Mononuclear cell (primary cell): ENCODE measurements around the gene FAM53A. TPM values are rescaled to one million over a fixed set of nuclear protein-coding genes. Genes with fewer than 3 reads are reported as not detected.

Experiments used
- H3K27me3 ChIP-seq: 2 replicates; pipeline ENCODE4 v1.6.0; 2011; ENCODE audit warnings: low read length, control low read depth; ENCODE audit not compliant: insufficient read depth
- H3K4me1 ChIP-seq: 2 replicates; pipeline ENCODE4 v1.5.1; 2011; ENCODE audit warnings: mild to moderate bottlenecking, low read length, control low read depth; ENCODE audit not compliant: insufficient read depth
- H3K4me3 ChIP-seq: 2 replicates; pipeline ENCODE4 v1.5.1; 2011; ENCODE audit warnings: mild to moderate bottlenecking, low read length, moderate library complexity
- H3K9me3 ChIP-seq: 2 replicates; pipeline ENCODE4 v1.5.1; 2011; ENCODE audit warnings: low read depth, mild to moderate bottlenecking, control low read depth, low read length
- total RNA-seq: library from RNA; depleted of rRNA; stranded (reverse); fragments of >200 nt; gene quantifications from one replicate; pipeline ENCODE4 v1.2.3, GENCODE V29; 2012

The FAM53A gene
- total RNA-seq, 1 donor = 2.2 TPM

DNA sequence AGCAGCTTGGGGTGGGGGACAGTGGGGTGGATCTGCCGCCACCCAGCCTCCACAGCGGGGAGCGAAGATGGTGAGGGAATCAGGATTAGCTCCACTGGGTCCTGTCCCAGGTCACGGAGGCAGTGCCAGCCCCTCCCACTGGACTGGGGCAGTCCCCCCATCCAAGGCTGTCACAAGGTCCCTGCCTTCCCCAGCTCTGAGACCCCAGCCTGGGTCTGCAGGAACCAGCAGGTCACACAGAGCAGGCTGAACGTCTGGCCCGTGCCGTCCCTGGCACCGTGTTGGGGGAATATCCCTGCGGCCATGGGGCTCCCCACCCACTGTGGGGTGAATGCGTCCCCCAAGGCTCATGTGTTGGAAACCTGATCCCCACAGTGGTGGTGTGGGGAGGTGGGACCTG, 62.6 kb downstream of the FAM53A start:
- no peak overlapping the region for H3K4me3 ChIP-seq
- H3K4me1 ChIP-seq = no peaks in the 10 kb centered on the region
- H3K9me3 ChIP-seq = no peaks in the 10 kb centered on the region
- no peaks in the 10 kb centered on the region for H3K27me3 ChIP-seq

- H3K9me3 ChIP-seq = no peaks in the 10 kb centered on the region
- no peaks in the 10 kb centered on the region for H3K27me3 ChIP-seq
- H3K4me1 ChIP-seq = no peaks in the 10 kb centered on the region
- no peak overlapping the region for H3K4me3 ChIP-seq
These were observed 64.9 kb downstream of the FAM53A start for GRCh38 chr4:1619151-1619672.

DNA sequence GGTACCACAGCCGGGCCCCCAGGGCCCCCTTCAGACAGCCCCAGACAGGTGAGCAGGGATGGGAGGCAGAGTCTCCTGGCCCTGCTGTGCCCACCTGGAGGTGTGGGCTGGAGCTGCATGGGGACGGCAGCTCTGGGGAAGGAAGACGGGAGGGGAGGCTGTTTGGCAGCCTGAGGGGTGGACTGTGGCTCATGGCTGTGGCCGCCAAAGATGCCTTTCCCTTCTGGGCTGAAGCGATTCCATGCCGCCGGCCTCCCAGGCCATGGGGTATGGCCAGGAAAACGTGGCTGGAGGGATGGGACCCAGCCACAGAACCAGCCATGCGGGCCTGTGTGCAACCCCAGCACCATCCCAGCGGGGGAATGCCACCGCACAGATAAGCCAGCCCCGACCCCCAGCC, 65.7 kb downstream of the FAM53A start:
- no peaks in the 10 kb centered on the region for H3K9me3 ChIP-seq
- no peaks in the 10 kb centered on the region for H3K27me3 ChIP-seq

DNA sequence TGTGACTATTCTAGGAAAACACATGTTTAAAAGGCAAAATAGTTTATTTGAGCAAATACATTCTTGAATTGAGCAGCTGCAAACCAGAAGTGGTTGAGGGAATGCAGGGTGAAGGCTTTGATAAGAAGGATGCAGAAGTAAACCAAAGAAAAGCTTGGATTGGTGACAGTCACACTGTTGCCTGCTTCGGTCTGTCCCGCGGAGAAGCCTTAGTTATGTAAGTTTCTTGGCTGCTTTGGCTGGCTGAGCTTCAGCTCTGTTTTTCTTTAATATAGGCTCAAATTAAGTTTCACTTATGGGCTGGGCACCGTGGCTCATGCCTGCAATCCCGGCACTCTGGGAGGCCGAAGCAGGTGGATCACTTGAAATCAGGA, 67.6 kb downstream of the FAM53A start:
- Histone ChIP-seq H3K27me3 (no peaks in the 10 kb centered on the region), H3K4me3 (no peak overlapping the region), H3K4me1 (no peaks in the 10 kb centered on the region), H3K9me3 (no peaks in the 10 kb centered on the region)

More for the DNA sequence above, 65.7 kb downstream of the FAM53A start:
- H3K4me1 ChIP-seq = no peaks in the 10 kb centered on the region
- no peak overlapping the region for H3K4me3 ChIP-seq

GRCh38 chr4:1615786-1616556, 68.1 kb downstream of the FAM53A start:
- H3K4me1 ChIP-seq = no peaks in the 10 kb centered on the region
- no peaks in the 10 kb centered on the region for H3K27me3 ChIP-seq
- H3K4me3 ChIP-seq = no peak overlapping the region
- H3K9me3 ChIP-seq = no peaks in the 10 kb centered on the region

- Histone ChIP-seq H3K9me3 (no peaks in the 10 kb centered on the region), H3K4me1 (no peaks in the 10 kb centered on the region), H3K27me3 (no peaks in the 10 kb centered on the region), H3K4me3 (no peak overlapping the region)
These were observed 69.1 kb downstream of the FAM53A start for GRCh38 chr4:1614854-1615595.

GRCh38 chr4:1614502-1614853, 69.6 kb downstream of the FAM53A start:
- Histone ChIP-seq H3K9me3 (no peaks in the 10 kb centered on the region), H3K27me3 (no peaks in the 10 kb centered on the region), H3K4me3 (no peak overlapping the region), H3K4me1 (no peaks in the 10 kb centered on the region)

DNA sequence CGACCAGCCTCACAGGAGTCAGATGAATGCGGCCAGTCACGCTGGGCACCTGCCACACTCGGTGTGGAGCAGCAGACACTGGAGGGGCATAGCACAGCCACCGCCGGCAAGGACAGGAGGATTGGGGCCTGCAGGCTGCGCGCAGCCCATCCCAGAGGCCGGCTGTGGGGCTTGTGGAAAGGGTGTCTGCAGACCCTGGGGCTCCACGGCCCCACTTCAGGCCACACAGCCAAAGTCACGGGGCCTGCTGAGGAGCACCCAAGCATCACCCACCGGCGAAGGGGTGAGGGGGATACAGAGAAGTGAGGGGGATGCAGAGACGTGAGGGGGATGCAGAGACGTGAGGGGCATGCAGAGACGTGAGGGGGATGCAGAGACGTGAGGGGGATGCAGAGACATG, 70.1 kb downstream of the FAM53A start:
- Histone ChIP-seq H3K27me3 (no peaks in the 10 kb centered on the region), H3K4me3 (no peak overlapping the region), H3K9me3 (no peaks in the 10 kb centered on the region), H3K4me1 (no peaks in the 10 kb centered on the region)

- H3K4me1 ChIP-seq = no peaks in the 10 kb centered on the region
- H3K9me3 ChIP-seq = no peaks in the 10 kb centered on the region
- no peak overlapping the region for H3K4me3 ChIP-seq
- H3K27me3 ChIP-seq = no peaks in the 10 kb centered on the region
These were observed 71.0 kb downstream of the FAM53A start for GRCh38 chr4:1613099-1613495.

GRCh38 chr4:1612278-1613098, 71.6 kb downstream of the FAM53A start:
- Histone ChIP-seq H3K4me3 (no peak overlapping the region), H3K27me3 (no peaks in the 10 kb centered on the region)

GRCh38 chr4:1611501-1611870, 72.6 kb downstream of the FAM53A start:
- no peak overlapping the region for H3K4me3 ChIP-seq
- H3K4me1 ChIP-seq = no peaks in the 10 kb centered on the region
- no peaks in the 10 kb centered on the region for H3K9me3 ChIP-seq
- no peaks in the 10 kb centered on the region for H3K27me3 ChIP-seq

More at GRCh38 chr4:1612278-1613098, 71.6 kb downstream of the FAM53A start:
- Histone ChIP-seq H3K4me1 (no peaks in the 10 kb centered on the region), H3K9me3 (no peaks in the 10 kb centered on the region)

DNA sequence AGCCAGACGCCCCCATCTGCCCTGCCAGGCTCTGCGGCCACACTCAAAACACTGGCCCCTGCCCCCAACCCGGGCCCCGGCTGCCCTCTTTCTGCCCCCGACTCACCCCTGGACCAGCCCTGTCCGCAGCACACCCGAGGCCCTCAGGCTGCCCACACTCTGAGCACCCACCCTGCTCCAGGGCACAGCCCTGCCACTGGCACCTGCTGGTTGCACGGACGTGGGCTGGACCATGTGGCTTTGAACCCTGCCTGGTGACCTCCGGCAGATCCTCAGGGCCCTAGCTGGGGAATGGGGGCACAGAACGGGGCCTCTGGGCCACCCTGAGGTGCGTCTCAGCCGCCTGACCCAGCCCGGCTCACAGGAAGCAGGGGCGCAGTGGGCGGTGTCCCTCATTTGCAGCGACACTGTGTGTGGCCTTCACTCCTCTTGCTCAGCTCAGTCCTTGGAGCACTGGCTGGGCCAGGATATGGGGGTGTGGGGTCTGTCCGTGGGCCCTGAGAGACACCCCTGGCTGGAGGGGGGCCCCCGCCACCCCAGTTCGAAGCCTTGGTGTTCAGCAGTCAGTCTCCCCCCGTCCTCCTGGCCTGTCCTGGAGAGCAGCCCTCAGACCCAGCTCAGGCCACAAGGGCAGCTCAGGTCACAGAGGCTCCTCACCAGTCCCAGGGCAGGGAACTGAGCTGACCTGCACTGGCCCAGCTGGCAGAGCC, 73.2 kb downstream of the FAM53A start:
- no peaks in the 10 kb centered on the region for H3K27me3 ChIP-seq
- H3K4me1 ChIP-seq = no peaks in the 10 kb centered on the region
- no peak overlapping the region for H3K4me3 ChIP-seq
- no peaks in the 10 kb centered on the region for H3K9me3 ChIP-seq

GRCh38 chr4:1609901-1610790, 74.0 kb downstream of the FAM53A start:
- Histone ChIP-seq H3K4me1 (no peaks in the 10 kb centered on the region), H3K4me3 (no peak overlapping the region), H3K9me3 (no peaks in the 10 kb centered on the region), H3K27me3 (no peaks in the 10 kb centered on the region)
